K562 (cell line): ENCODE data around the gene CBLC. TPM values are rescaled to one million over a fixed set of nuclear protein-coding genes. Genes with fewer than 3 reads are reported as not detected.

Source experiments
- CREB1 ChIP-seq, 2 experiments: sonication (generic) in 1 of 2; formaldehyde crosslinking in 1 of 2; IDR thresholded peaks; 2 replicates each; pipeline versions ENCODE4 v1.6.1 to v1.8.0; 2012 to 2022; ENCODE audit warnings: inconsistent platforms in 1 of 2, mild to moderate bottlenecking in 1 of 2, missing genetic modification reagents in 1 of 2, moderate library complexity in 1 of 2
- CTBP1 ChIP-seq: fragments of 450-650 bp; IDR thresholded peaks from 2 replicates; pipeline ENCODE4 v1.6.1; 2016; ENCODE audit warnings: borderline replicate concordance
- CXXC5 ChIP-seq: fragments of 250-450 bp; sonication (Bioruptor Pico); IDR thresholded peaks from 2 replicates; pipeline ENCODE4 v1.8.0; 2022; ENCODE audit warnings: inconsistent platforms, mild to moderate bottlenecking, moderate library complexity
- FOXA3 ChIP-seq, 2 experiments: fragments of 450-650 bp in 1 of 2; sonication (generic) in 1 of 2; formaldehyde crosslinking; IDR thresholded peaks in 1 of 2; conservative IDR thresholded peaks in 1 of 2; 2 replicates each; pipeline versions ENCODE4 v1.4.0 to v1.8.0; 2020 to 2022; ENCODE audit warnings: mild to moderate bottlenecking in 2 of 2, missing genetic modification reagents in 1 of 2
- MECOM ChIP-seq: fragments of 250-450 bp; sonication (Bioruptor Pico); IDR thresholded peaks from 2 replicates; pipeline ENCODE4 v1.8.0; 2022; ENCODE audit warnings: inconsistent platforms
- MTA2 ChIP-seq: fragments of 450-650 bp; IDR thresholded peaks from 2 replicates; pipeline ENCODE4 v1.6.1; 2016; ENCODE audit warnings: low read depth
- NCOA2 ChIP-seq, 2 experiments: fragments of 450-650 bp; IDR thresholded peaks; 2 replicates each; pipeline ENCODE4 v1.6.1; 2018; ENCODE audit warnings: mild to moderate bottlenecking in 2 of 2, moderate library complexity in 1 of 2; ENCODE audit not compliant: partially characterized antibody in 2 of 2
- NFIC ChIP-seq: fragments of 450-650 bp; IDR thresholded peaks from 2 replicates; pipeline ENCODE4 v1.6.1; 2017; ENCODE audit warnings: mild to moderate bottlenecking, inconsistent platforms
- PCBP1 ChIP-seq: fragments of 200-400 bp; formaldehyde crosslinking; IDR thresholded peaks from 2 replicates; pipeline ENCODE4 v1.6.1; 2018; ENCODE audit warnings: mild to moderate bottlenecking, low read depth, low read length; ENCODE audit not compliant: poor library complexity, severe bottlenecking
- POLR2AphosphoS2 ChIP-seq: IDR thresholded peaks from 2 replicates; pipeline ENCODE4 v1.6.1; 2012; ENCODE audit warnings: low read length, improper control_type of control experiment
- RBM34 ChIP-seq: fragments of 200-400 bp; formaldehyde crosslinking; IDR thresholded peaks from 2 replicates; pipeline ENCODE4 v1.6.1; 2018; ENCODE audit warnings: low read length, borderline replicate concordance; ENCODE audit not compliant: insufficient read depth
- RFX1 ChIP-seq: fragments of 450-650 bp; IDR thresholded peaks from 2 replicates; pipeline ENCODE4 v1.6.1; 2016; ENCODE audit warnings: mild to moderate bottlenecking, moderate library complexity
- SMC3 ChIP-seq: conservative IDR thresholded peaks from 2 replicates; pipeline ENCODE4 v1.6.1; 2011; ENCODE audit warnings: low read depth, low read length, improper control_type of control experiment; ENCODE audit not compliant: insufficient read depth
- SP2 ChIP-seq: IDR thresholded peaks from 2 replicates; pipeline ENCODE4 v1.6.1; 2011; ENCODE audit warnings: mild to moderate bottlenecking, low read depth, low read length, moderate library complexity; ENCODE audit not compliant: poor library complexity, severe bottlenecking; ENCODE audit errors: extremely low read depth
- TBL1XR1 ChIP-seq, 2 experiments: IDR thresholded peaks; 2 replicates each; pipeline ENCODE4 v1.6.1; 2012; ENCODE audit warnings: improper control_type of control experiment in 2 of 2, low read length in 2 of 2, mild to moderate bottlenecking in 1 of 2
- WHSC1 ChIP-seq: IDR thresholded peaks from one replicate; pipeline ENCODE4 v1.6.1; 2012; ENCODE audit warnings: low read length, control low read depth, inconsistent platforms
- ZNF121 ChIP-seq: sonication (generic); formaldehyde crosslinking; conservative IDR thresholded peaks from 2 replicates; pipeline ENCODE4 v1.8.0; 2022; ENCODE audit warnings: missing genetic modification reagents
- ZNF232 ChIP-seq: sonication (generic); formaldehyde crosslinking; IDR thresholded peaks from 2 replicates; pipeline ENCODE4 v1.8.0; 2022; ENCODE audit warnings: mild to moderate bottlenecking, missing genetic modification reagents
- ZNF77 ChIP-seq: fragments of 250-450 bp; sonication (Bioruptor Pico); IDR thresholded peaks from 2 replicates; pipeline ENCODE4 v1.5.0; 2020
- polyA plus RNA-seq, 8 experiments: library from polyadenylated mRNA; depleted of rRNA in 4 of 8; stranded (reverse) in 5 of 8; unstranded in 3 of 8; fragments of >200 nt; fragmentation: Nextera tagmentation in 2 of 8; fragmentation: Illumina TruSeq in 1 of 8; extraction: Ambion mirVana in 2 of 8; extraction: Trizol in 1 of 8; gene quantifications; 2 replicates each; pipeline versions ENCODE4 v1.2.1 to v1.2.3, GENCODE V29; 2011 to 2014; ENCODE audit warnings: inconsistent platforms in 1 of 8, missing spikeins in 1 of 8
- total RNA-seq, 7 experiments: library from RNA; depleted of rRNA in 6 of 7; stranded (reverse); fragments of >200 nt in 6 of 7; fragmentation: Illumina TruSeq in 2 of 7; extraction: Trizol in 2 of 7; gene quantifications; 2 replicates each; pipeline versions ENCODE4 v1.2.1 to v1.2.3, GENCODE V29; 2011 to 2021; ENCODE audit warnings: low replicate concordance in 1 of 7
- TF ChIP-seq, protein P1 (sequence below): fragments of 200-800 bp; sonication (Bioruptor generic); IDR thresholded peaks from 2 replicates; pipeline ENCODE4 v1.6.1; 2017; ENCODE audit warnings: missing genetic modification characterization, missing compliant biosample characterization
- TF ChIP-seq, protein P2 (sequence below), 2 experiments: fragments of 450-650 bp in 1 of 2; sonication (generic) in 1 of 2; formaldehyde crosslinking; conservative IDR thresholded peaks; 2 replicates each; pipeline versions ENCODE4 v1.4.0 to v1.8.1; 2020 to 2022; ENCODE audit warnings: mild to moderate bottlenecking in 1 of 2, missing genetic modification reagents in 1 of 2
- TF ChIP-seq, protein P3 (sequence below), 3 experiments: IDR thresholded peaks in 2 of 3; conservative IDR thresholded peaks in 1 of 3; 2 replicates each; pipeline ENCODE4 v1.5.1; 2011 to 2012; ENCODE audit warnings: low read length in 3 of 3, mild to moderate bottlenecking in 3 of 3, control low read depth in 2 of 3, improper control_type of control experiment in 1 of 3, inconsistent platforms in 1 of 3, low read depth in 1 of 3, mixed read lengths in 1 of 3, moderate library complexity in 1 of 3; ENCODE audit not compliant: insufficient read depth in 2 of 3
- TF ChIP-seq, protein P4 (sequence below): fragments of 450-650 bp; formaldehyde crosslinking; IDR thresholded peaks from 2 replicates; pipeline ENCODE4 v1.4.0; 2022; ENCODE audit warnings: missing genetic modification characterization

CBLC gene
- total and polyA plus RNA-seq, 9 of the 15 experiments (the other 6 are each of a cell fraction or from before 2014, with no cell fraction given), result 0.09 TPM; not detected in 8

DNA sequence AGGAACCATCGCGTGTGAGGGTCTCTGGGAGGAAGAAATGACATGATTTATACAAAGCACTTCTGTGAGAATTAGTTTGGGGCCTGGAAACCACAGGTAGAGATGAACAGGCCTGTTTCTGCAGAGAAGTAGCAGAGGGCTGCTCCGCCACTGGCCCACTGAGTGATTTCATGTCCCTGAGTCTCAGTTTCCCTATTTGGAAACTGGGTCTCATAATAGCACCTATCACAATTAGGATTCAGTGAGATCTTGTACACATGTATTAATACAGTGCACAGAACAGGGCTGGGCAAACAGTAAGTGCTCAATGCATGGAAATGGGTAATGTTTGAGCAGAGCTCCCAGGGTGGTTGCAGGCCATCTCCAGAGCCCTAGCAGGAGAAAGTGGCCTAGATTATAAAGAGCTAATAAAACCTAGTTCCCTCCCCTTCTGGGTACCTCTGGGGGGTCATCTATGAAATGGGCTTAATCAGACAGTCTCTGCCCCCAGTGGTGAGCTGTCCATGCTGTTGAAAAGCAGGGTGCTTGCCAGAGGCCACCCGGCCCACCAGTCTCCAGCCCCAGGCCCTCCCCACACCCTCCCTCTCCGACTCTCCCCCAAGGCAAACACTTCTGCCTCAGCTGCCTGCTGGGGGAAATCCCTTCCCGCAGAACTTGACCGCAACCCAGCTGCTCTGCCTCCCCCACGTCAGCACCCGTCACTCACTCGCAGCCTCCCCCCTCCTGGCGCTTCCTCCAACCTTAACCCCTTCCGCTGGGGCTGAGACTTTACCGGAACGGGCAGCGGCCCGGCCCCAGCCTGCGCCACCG is 24.7 kb upstream of the CBLC start (continued):
- TF ChIP-seq, protein P1, sequence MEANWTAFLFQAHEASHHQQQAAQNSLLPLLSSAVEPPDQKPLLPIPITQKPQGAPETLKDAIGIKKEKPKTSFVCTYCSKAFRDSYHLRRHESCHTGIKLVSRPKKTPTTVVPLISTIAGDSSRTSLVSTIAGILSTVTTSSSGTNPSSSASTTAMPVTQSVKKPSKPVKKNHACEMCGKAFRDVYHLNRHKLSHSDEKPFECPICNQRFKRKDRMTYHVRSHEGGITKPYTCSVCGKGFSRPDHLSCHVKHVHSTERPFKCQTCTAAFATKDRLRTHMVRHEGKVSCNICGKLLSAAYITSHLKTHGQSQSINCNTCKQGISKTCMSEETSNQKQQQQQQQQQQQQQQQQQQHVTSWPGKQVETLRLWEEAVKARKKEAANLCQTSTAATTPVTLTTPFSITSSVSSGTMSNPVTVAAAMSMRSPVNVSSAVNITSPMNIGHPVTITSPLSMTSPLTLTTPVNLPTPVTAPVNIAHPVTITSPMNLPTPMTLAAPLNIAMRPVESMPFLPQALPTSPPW (CRISPR knock-in tag), result peak; percentile 99
- TF ChIP-seq ZNF121 (CRISPR knock-in tag), result no peak
- TF ChIP-seq, protein P2, sequence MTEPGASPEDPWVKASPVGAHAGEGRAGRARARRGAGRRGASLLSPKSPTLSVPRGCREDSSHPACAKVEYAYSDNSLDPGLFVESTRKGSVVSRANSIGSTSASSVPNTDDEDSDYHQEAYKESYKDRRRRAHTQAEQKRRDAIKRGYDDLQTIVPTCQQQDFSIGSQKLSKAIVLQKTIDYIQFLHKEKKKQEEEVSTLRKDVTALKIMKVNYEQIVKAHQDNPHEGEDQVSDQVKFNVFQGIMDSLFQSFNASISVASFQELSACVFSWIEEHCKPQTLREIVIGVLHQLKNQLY (CRISPR knock-in tag; conservative IDR thresholded peaks at IDR 0.05), result no peak
- peak; percentile 90 to 98 for TF ChIP-seq TBL1XR1 (IDR thresholded peaks at IDR 0.05; ENCODE audit: low read length in 2 of 2)
- no peak for TF ChIP-seq POLR2AphosphoS2
- TF ChIP-seq ZNF232 (CRISPR knock-in tag), result no peak
- TF ChIP-seq WHSC1, result no peak
- no peak for TF ChIP-seq SMC3
- TF ChIP-seq, protein P3, sequence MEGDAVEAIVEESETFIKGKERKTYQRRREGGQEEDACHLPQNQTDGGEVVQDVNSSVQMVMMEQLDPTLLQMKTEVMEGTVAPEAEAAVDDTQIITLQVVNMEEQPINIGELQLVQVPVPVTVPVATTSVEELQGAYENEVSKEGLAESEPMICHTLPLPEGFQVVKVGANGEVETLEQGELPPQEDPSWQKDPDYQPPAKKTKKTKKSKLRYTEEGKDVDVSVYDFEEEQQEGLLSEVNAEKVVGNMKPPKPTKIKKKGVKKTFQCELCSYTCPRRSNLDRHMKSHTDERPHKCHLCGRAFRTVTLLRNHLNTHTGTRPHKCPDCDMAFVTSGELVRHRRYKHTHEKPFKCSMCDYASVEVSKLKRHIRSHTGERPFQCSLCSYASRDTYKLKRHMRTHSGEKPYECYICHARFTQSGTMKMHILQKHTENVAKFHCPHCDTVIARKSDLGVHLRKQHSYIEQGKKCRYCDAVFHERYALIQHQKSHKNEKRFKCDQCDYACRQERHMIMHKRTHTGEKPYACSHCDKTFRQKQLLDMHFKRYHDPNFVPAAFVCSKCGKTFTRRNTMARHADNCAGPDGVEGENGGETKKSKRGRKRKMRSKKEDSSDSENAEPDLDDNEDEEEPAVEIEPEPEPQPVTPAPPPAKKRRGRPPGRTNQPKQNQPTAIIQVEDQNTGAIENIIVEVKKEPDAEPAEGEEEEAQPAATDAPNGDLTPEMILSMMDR (IDR thresholded peaks at IDR 0.05 in 2 of 3, conservative IDR thresholded peaks at IDR 0.05 in 1 of 3; ENCODE audit: insufficient read depth in 2 of 3, low read depth in 1 of 3, low read length in 3 of 3), result no peak; a peak in 1 of 6 replicates
- TF ChIP-seq NFIC, result peak; percentile 87
- TF ChIP-seq PCBP1, result peak; percentile 60
- TF ChIP-seq RFX1, result no peak
- peak; percentile 85 for TF ChIP-seq MTA2
- no peak for TF ChIP-seq NCOA2 (IDR thresholded peaks at IDR 0.05; ENCODE audit: partially characterized antibody in 2 of 2)
- TF ChIP-seq CXXC5, result peak; percentile 86
- TF ChIP-seq, protein P4, sequence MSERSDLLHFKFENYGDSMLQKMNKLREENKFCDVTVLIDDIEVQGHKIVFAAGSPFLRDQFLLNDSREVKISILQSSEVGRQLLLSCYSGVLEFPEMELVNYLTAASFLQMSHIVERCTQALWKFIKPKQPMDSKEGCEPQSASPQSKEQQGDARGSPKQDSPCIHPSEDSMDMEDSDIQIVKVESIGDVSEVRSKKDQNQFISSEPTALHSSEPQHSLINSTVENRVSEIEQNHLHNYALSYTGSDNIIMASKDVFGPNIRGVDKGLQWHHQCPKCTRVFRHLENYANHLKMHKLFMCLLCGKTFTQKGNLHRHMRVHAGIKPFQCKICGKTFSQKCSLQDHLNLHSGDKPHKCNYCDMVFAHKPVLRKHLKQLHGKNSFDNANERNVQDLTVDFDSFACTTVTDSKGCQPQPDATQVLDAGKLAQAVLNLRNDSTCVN (CRISPR knock-in tag), result peak; percentile 56; the same call in 1 of the 2 replicates
- peak; percentile 88 for TF ChIP-seq CREB1 (IDR thresholded peaks at IDR 0.05)
- peak; percentile 85 for TF ChIP-seq CREB1 (CRISPR knock-in tag; IDR thresholded peaks at IDR 0.05)
- TF ChIP-seq CTBP1, result peak; percentile 46; the same call in 1 of the 2 replicates
- TF ChIP-seq FOXA3 (CRISPR knock-in tag; conservative IDR thresholded peaks at IDR 0.05 in 1 of 2, IDR thresholded peaks at IDR 0.05 in 1 of 2), result peak in 1 of 2 experiments; percentile 56; a peak in 1 of 4 replicates
- no peak for TF ChIP-seq RBM34
- TF ChIP-seq ZNF77 (CRISPR knock-in tag), result no peak
- no peak for TF ChIP-seq MECOM
- no peak for TF ChIP-seq SP2
